HEK293 (cell line): Measurements from ENCODE around the gene PGPEP1.
A peak's percentile ranks its signal among the peaks of the same experiment; 100 is the strongest.

Experiments
- GFI1B ChIP-seq: fragments of 450-650 bp; formaldehyde crosslinking; IDR thresholded peaks from 2 replicates; pipeline ENCODE4 v1.5.1; 2016; ENCODE audit warnings: missing biosample characterization, missing genetic modification characterization
- MEIS1 ChIP-seq: sonication (generic); formaldehyde crosslinking; IDR thresholded peaks from 2 replicates; pipeline ENCODE4 v1.8.1; 2022; ENCODE audit warnings: missing genetic modification reagents, mild to moderate bottlenecking, borderline replicate concordance
- SALL2 ChIP-seq: fragments of 450-650 bp; formaldehyde crosslinking; IDR thresholded peaks from 2 replicates; pipeline ENCODE4 v1.5.0; 2017; ENCODE audit warnings: missing biosample characterization, mild to moderate bottlenecking, missing genetic modification characterization, borderline replicate concordance
- SP3 ChIP-seq: fragments of 450-650 bp; formaldehyde crosslinking; IDR thresholded peaks from 2 replicates; pipeline ENCODE4 v1.5.1; 2016; ENCODE audit warnings: missing biosample characterization, missing genetic modification characterization
- SP7 ChIP-seq: fragments of 450-650 bp; formaldehyde crosslinking; IDR thresholded peaks from 2 replicates; pipeline ENCODE4 v1.5.1; 2016; ENCODE audit warnings: missing biosample characterization, missing genetic modification characterization
- TRIM28 ChIP-seq: IDR thresholded peaks from 2 replicates; pipeline ENCODE4 v1.6.1; 2011; ENCODE audit warnings: low read length, control low read depth, borderline replicate concordance
- ZBTB20 ChIP-seq: fragments of 450-650 bp; formaldehyde crosslinking; IDR thresholded peaks from 2 replicates; pipeline ENCODE4 v1.5.1; 2016; ENCODE audit warnings: missing biosample characterization, missing genetic modification characterization
- ZEB2 ChIP-seq: fragments of 450-650 bp; formaldehyde crosslinking; IDR thresholded peaks from 2 replicates; pipeline ENCODE4 v1.5.1; 2016; ENCODE audit warnings: missing biosample characterization, missing genetic modification characterization
- ZFP3 ChIP-seq: fragments of 450-650 bp; formaldehyde crosslinking; IDR thresholded peaks from 2 replicates; pipeline ENCODE4 v1.5.1; 2016; ENCODE audit warnings: low read depth, missing biosample characterization, missing genetic modification characterization
- ZNF10 ChIP-seq: fragments of 450-650 bp; formaldehyde crosslinking; IDR thresholded peaks from 2 replicates; pipeline ENCODE4 v1.5.1; 2017; ENCODE audit warnings: missing biosample characterization, missing genetic modification characterization
- ZNF140 ChIP-seq: fragments of 450-650 bp; formaldehyde crosslinking; IDR thresholded peaks from 2 replicates; pipeline ENCODE4 v1.5.1; 2016; ENCODE audit warnings: missing biosample characterization, missing genetic modification characterization
- ZNF155 ChIP-seq: fragments of 450-650 bp; formaldehyde crosslinking; IDR thresholded peaks from 2 replicates; pipeline ENCODE4 v1.5.1; 2016; ENCODE audit warnings: missing biosample characterization, missing genetic modification characterization
- ZNF174 ChIP-seq: fragments of 450-650 bp; formaldehyde crosslinking; IDR thresholded peaks from 2 replicates; pipeline ENCODE4 v1.5.0; 2017; ENCODE audit warnings: missing biosample characterization, mild to moderate bottlenecking, missing genetic modification characterization
- ZNF184 ChIP-seq: fragments of 450-650 bp; IDR thresholded peaks from 2 replicates; pipeline ENCODE4 v1.5.1; 2018; ENCODE audit warnings: missing biosample characterization, mild to moderate bottlenecking, missing genetic modification characterization
- ZNF202 ChIP-seq: fragments of 450-650 bp; formaldehyde crosslinking; IDR thresholded peaks from 2 replicates; pipeline ENCODE4 v1.5.1; 2016; ENCODE audit warnings: missing biosample characterization, missing genetic modification characterization, borderline replicate concordance
- ZNF335 ChIP-seq: fragments of 450-650 bp; formaldehyde crosslinking; conservative IDR thresholded peaks from 2 replicates; pipeline ENCODE4 v1.5.1; 2016; ENCODE audit warnings: missing biosample characterization, missing genetic modification characterization
- ZNF350 ChIP-seq: fragments of 450-650 bp; formaldehyde crosslinking; IDR thresholded peaks from 2 replicates; pipeline ENCODE4 v1.5.0; 2017; ENCODE audit warnings: missing biosample characterization, mild to moderate bottlenecking, missing genetic modification characterization
- ZNF391 ChIP-seq: fragments of 450-650 bp; formaldehyde crosslinking; IDR thresholded peaks from 2 replicates; pipeline ENCODE4 v1.5.1; 2016; ENCODE audit warnings: low read depth, missing biosample characterization, missing genetic modification characterization, borderline replicate concordance
- ZNF423 ChIP-seq: fragments of 450-650 bp; formaldehyde crosslinking; IDR thresholded peaks from 2 replicates; pipeline ENCODE4 v1.5.1; 2016; ENCODE audit warnings: missing biosample characterization, missing genetic modification characterization
- ZNF48 ChIP-seq: fragments of 450-650 bp; formaldehyde crosslinking; IDR thresholded peaks from 2 replicates; pipeline ENCODE4 v1.5.1; 2016; ENCODE audit warnings: missing biosample characterization, missing genetic modification characterization
- ZNF501 ChIP-seq: fragments of 450-650 bp; formaldehyde crosslinking; IDR thresholded peaks from 2 replicates; pipeline ENCODE4 v1.5.1; 2016; ENCODE audit warnings: missing biosample characterization, missing genetic modification characterization
- ZNF529 ChIP-seq: fragments of 450-650 bp; formaldehyde crosslinking; IDR thresholded peaks from 2 replicates; pipeline ENCODE4 v1.5.1; 2017; ENCODE audit warnings: missing genetic modification characterization, missing biosample characterization; ENCODE audit not compliant: insufficient replicate concordance
- ZNF626 ChIP-seq: fragments of 450-650 bp; sonication (Bioruptor Pico); formaldehyde crosslinking; IDR thresholded peaks from 2 replicates; pipeline ENCODE4 v1.5.1; 2018; ENCODE audit warnings: missing biosample characterization, missing genetic modification characterization, inconsistent platforms
- ZNF76 ChIP-seq: fragments of 450-650 bp; formaldehyde crosslinking; IDR thresholded peaks from 2 replicates; pipeline ENCODE4; 2016; ENCODE audit warnings: low read depth, missing biosample characterization, missing genetic modification characterization, borderline replicate concordance
- ZNF768 ChIP-seq: fragments of 450-650 bp; formaldehyde crosslinking; IDR thresholded peaks from 2 replicates; pipeline ENCODE4 v1.5.1; 2018; ENCODE audit warnings: missing biosample characterization, mild to moderate bottlenecking, missing genetic modification characterization
- ZNF785 ChIP-seq: fragments of 450-650 bp; formaldehyde crosslinking; IDR thresholded peaks from 2 replicates; pipeline ENCODE4 v1.5.1; 2016; ENCODE audit warnings: missing biosample characterization, missing genetic modification characterization
- ZSCAN23 ChIP-seq: fragments of 450-650 bp; formaldehyde crosslinking; IDR thresholded peaks from 2 replicates; pipeline ENCODE4 v1.5.1; 2016; ENCODE audit warnings: missing biosample characterization, missing genetic modification characterization
- TF ChIP-seq, protein P1 (sequence below): fragments of 450-650 bp; formaldehyde crosslinking; IDR thresholded peaks from 2 replicates; pipeline ENCODE4 v1.5.1; 2016; ENCODE audit warnings: missing biosample characterization, missing genetic modification characterization
- TF ChIP-seq, protein P2 (sequence below): fragments of 450-650 bp; formaldehyde crosslinking; optimal IDR thresholded peaks from 2 replicates; pipeline ENCODE3; 2016; ENCODE audit warnings: missing biosample characterization, mild to moderate bottlenecking, missing genetic modification characterization
- TF ChIP-seq, protein P3 (sequence below): fragments of 450-650 bp; formaldehyde crosslinking; IDR thresholded peaks from 2 replicates; pipeline ENCODE4 v1.5.1; 2017; ENCODE audit warnings: missing biosample characterization, missing genetic modification characterization
- TF ChIP-seq, protein P4 (sequence below): fragments of 450-650 bp; formaldehyde crosslinking; IDR thresholded peaks from 2 replicates; pipeline ENCODE4 v1.5.1; 2016; ENCODE audit warnings: missing biosample characterization, missing genetic modification characterization
- TF ChIP-seq, protein P5 (sequence below): fragments of 450-650 bp; formaldehyde crosslinking; IDR thresholded peaks from 2 replicates; pipeline ENCODE4 v1.5.1; 2016; ENCODE audit warnings: missing biosample characterization, missing genetic modification characterization

PGPEP1 gene

DNA sequence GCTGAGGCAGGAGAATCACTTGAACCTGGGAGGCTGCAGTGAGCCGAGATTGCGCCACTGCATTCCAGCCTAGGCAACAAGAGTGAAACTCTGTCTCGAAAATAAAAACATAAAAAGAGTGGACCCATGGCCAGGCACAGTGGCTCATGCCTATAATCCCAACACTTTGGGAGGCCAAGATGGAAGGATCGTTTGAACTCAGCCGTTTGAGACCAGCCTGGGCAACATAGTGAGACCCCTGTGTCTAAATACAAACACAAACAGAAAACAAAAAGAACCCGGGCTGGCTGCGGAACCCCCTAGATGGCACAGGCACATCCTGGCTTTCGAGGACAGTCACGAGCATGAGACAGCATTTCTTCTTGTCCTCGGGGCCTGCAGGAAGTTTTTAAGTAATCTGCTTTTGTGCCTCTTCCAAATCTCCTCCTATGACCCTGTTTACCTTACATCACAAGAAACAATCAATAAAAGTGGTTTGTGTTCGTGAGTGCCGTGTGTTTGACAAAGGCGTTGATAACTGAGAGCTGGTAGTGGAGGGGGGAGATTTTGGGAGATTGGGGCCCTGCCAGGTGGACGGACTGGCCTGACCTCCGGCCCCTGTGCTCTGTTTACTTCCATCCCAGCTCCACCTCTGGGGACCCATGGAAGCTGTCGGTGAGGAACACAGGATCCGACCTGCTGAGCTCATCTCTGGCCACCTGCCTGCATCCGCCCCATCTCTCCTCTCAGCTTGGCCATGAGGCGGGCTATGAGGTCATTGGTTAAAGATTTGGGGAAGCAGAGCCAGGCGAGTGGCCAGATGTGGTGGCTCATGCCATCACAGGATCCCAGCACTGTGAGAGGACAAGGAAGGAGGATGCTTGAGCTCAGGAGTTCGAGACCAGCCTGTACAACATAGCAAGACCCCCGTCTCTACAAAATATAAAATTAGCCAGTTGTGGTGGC, 39.7 kb downstream of the PGPEP1 start (continued):
- TF ChIP-seq ZNF48 (tag by site-specific recombination): no peak
- TF ChIP-seq ZNF174 (tag by site-specific recombination): no peak
- TF ChIP-seq, protein P1, sequence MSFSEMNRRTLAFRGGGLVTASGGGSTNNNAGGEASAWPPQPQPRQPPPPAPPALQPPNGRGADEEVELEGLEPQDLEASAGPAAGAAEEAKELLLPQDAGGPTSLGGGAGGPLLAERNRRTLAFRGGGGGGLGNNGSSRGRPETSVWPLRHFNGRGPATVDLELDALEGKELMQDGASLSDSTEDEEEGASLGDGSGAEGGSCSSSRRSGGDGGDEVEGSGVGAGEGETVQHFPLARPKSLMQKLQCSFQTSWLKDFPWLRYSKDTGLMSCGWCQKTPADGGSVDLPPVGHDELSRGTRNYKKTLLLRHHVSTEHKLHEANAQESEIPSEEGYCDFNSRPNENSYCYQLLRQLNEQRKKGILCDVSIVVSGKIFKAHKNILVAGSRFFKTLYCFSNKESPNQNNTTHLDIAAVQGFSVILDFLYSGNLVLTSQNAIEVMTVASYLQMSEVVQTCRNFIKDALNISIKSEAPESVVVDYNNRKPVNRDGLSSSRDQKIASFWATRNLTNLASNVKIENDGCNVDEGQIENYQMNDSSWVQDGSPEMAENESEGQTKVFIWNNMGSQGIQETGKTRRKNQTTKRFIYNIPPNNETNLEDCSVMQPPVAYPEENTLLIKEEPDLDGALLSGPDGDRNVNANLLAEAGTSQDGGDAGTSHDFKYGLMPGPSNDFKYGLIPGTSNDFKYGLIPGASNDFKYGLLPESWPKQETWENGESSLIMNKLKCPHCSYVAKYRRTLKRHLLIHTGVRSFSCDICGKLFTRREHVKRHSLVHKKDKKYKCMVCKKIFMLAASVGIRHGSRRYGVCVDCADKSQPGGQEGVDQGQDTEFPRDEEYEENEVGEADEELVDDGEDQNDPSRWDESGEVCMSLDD (tag by site-specific recombination): peak; percentile 72; the same call in 1 of the 2 replicates
- peak; percentile 53 for TF ChIP-seq SP3 (tag by site-specific recombination)
- TF ChIP-seq ZNF140: no peak
- peak; percentile 38; the same call in 1 of the 2 replicates for TF ChIP-seq ZNF184
- TF ChIP-seq ZNF423 (tag by site-specific recombination): no peak
- TF ChIP-seq, protein P2, sequence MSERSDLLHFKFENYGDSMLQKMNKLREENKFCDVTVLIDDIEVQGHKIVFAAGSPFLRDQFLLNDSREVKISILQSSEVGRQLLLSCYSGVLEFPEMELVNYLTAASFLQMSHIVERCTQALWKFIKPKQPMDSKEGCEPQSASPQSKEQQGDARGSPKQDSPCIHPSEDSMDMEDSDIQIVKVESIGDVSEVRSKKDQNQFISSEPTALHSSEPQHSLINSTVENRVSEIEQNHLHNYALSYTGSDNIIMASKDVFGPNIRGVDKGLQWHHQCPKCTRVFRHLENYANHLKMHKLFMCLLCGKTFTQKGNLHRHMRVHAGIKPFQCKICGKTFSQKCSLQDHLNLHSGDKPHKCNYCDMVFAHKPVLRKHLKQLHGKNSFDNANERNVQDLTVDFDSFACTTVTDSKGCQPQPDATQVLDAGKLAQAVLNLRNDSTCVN: no peak
- TF ChIP-seq ZNF350: no peak
- TF ChIP-seq ZNF768 (tag by site-specific recombination): no peak
- TF ChIP-seq ZNF529 (tag by site-specific recombination): no peak
- peak; percentile 84 for TF ChIP-seq ZEB2 (tag by site-specific recombination)
- no peak for TF ChIP-seq ZNF391 (tag by site-specific recombination)
- TF ChIP-seq ZNF202 (tag by site-specific recombination): no peak
- TF ChIP-seq ZNF76 (tag by site-specific recombination): peak; percentile 15; the same call in 1 of the 2 replicates
- TF ChIP-seq SALL2 (tag by site-specific recombination): no peak
- peak; percentile 32; the same call in 1 of the 2 replicates for TF ChIP-seq ZBTB20 (tag by site-specific recombination)
- TF ChIP-seq, protein P3, sequence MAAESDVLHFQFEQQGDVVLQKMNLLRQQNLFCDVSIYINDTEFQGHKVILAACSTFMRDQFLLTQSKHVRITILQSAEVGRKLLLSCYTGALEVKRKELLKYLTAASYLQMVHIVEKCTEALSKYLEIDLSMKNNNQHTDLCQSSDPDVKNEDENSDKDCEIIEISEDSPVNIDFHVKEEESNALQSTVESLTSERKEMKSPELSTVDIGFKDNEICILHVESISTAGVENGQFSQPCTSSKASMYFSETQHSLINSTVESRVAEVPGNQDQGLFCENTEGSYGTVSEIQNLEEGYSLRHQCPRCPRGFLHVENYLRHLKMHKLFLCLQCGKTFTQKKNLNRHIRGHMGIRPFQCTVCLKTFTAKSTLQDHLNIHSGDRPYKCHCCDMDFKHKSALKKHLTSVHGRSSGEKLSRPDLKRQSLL (tag by site-specific recombination): peak; percentile 67
- TF ChIP-seq ZNF155 (tag by site-specific recombination): no peak
- no peak for TF ChIP-seq GFI1B (tag by site-specific recombination)
- TF ChIP-seq TRIM28: no peak
- TF ChIP-seq ZNF626 (tag by site-specific recombination): no peak
- no peak for TF ChIP-seq ZNF785 (tag by site-specific recombination)
- TF ChIP-seq, protein P4, sequence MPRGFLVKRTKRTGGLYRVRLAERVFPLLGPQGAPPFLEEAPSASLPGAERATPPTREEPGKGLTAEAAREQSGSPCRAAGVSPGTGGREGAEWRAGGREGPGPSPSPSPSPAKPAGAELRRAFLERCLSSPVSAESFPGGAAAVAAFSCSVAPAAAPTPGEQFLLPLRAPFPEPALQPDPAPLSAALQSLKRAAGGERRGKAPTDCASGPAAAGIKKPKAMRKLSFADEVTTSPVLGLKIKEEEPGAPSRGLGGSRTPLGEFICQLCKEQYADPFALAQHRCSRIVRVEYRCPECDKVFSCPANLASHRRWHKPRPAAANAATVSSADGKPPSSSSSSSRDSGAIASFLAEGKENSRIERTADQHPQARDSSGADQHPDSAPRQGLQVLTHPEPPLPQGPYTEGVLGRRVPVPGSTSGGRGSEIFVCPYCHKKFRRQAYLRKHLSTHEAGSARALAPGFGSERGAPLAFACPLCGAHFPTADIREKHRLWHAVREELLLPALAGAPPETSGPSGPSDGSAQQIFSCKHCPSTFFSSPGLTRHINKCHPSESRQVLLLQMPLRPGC: peak; percentile 80
- no peak for TF ChIP-seq ZSCAN23 (tag by site-specific recombination)
- no peak for TF ChIP-seq ZFP3 (tag by site-specific recombination)
- TF ChIP-seq, protein P5, sequence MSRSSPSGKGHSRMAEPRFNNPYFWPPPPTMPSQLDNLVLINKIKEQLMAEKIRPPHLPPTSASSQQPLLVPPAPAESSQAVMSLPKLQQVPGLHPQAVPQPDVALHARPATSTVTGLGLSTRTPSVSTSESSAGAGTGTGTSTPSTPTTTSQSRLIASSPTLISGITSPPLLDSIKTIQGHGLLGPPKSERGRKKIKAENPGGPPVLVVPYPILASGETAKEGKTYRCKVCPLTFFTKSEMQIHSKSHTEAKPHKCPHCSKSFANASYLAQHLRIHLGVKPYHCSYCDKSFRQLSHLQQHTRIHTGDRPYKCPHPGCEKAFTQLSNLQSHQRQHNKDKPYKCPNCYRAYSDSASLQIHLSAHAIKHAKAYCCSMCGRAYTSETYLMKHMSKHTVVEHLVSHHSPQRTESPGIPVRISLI (tag by site-specific recombination): no peak
- TF ChIP-seq SP7 (tag by site-specific recombination): peak; percentile 91
- peak; percentile 80 for TF ChIP-seq ZNF335
- TF ChIP-seq ZNF501 (tag by site-specific recombination): no peak
- TF ChIP-seq ZNF10 (tag by site-specific recombination): no peak
- TF ChIP-seq MEIS1: no peak
